GM12878 (cell line): ENCODE data around the gene PDGFA.

Experiments
- CHD1 ChIP-seq: IDR thresholded peaks from 2 replicates; pipeline ENCODE4 v1.6.1; 2012; ENCODE audit warnings: low read depth, low read length, improper control_type of control experiment
- CREB1 ChIP-seq: IDR thresholded peaks from 2 replicates; pipeline ENCODE4 v1.6.1; 2012; ENCODE audit warnings: low read depth, mild to moderate bottlenecking, inconsistent platforms
- CTCF ChIP-seq, 3 experiments: IDR thresholded peaks in 2 of 3; conservative IDR thresholded peaks in 1 of 3; 2 replicates each; pipeline ENCODE4 v1.5.1; 2011; ENCODE audit warnings: low read depth in 3 of 3, low read length in 3 of 3, mild to moderate bottlenecking in 3 of 3, control low read depth in 2 of 3, moderate library complexity in 2 of 3, inconsistent platforms in 1 of 3, mixed read lengths in 1 of 3; ENCODE audit not compliant: control insufficient read depth in 2 of 3, insufficient read depth in 1 of 3; ENCODE audit errors: extremely low read depth in 1 of 3
- EZH2 ChIP-seq: IDR thresholded peaks from 2 replicates; pipeline ENCODE4 v1.6.1; 2012; ENCODE audit warnings: low read depth, mild to moderate bottlenecking, control low read depth, inconsistent platforms, low read length, borderline replicate concordance; ENCODE audit not compliant: control insufficient read depth
- POLR2AphosphoS5 ChIP-seq: IDR thresholded peaks from 2 replicates; pipeline ENCODE4 v1.6.1; 2011; ENCODE audit warnings: mild to moderate bottlenecking, low read length, inconsistent platforms
- RELA ChIP-seq: fragments of 450-650 bp; IDR thresholded peaks from 2 replicates; pipeline ENCODE4 v1.8.0; 2014; ENCODE audit warnings: borderline replicate concordance; ENCODE audit not compliant: partially characterized antibody
- REST ChIP-seq: IDR thresholded peaks from 2 replicates; pipeline ENCODE4 v1.6.1; 2012; ENCODE audit warnings: mild to moderate bottlenecking, low read depth, low read length
- TCF12 ChIP-seq: IDR thresholded peaks from 2 replicates; pipeline ENCODE4 v1.6.1; 2011; ENCODE audit warnings: low read depth, mild to moderate bottlenecking, low read length
- YY1 ChIP-seq: IDR thresholded peaks from 2 replicates; pipeline ENCODE4 v1.6.1; 2011; ENCODE audit warnings: low read depth, mild to moderate bottlenecking, low read length
- ZBED1 ChIP-seq: IDR thresholded peaks from 2 replicates; pipeline ENCODE4 v1.6.1; 2016; ENCODE audit warnings: borderline replicate concordance
- ZNF24 ChIP-seq: fragments of 450-650 bp; IDR thresholded peaks from 2 replicates; pipeline ENCODE4 v1.6.1; 2017; ENCODE audit warnings: antibody characterized with exemption, mild to moderate bottlenecking
- ZNF274 ChIP-seq: IDR thresholded peaks from one replicate; pipeline ENCODE4 v1.8.0; 2011; ENCODE audit not compliant: insufficient read length, insufficient read depth

- TF ChIP-seq CREB1 = no peak
- TF ChIP-seq CTCF (IDR thresholded peaks at IDR 0.05 in 2 of 3, conservative IDR thresholded peaks at IDR 0.05 in 1 of 3; ENCODE audit: control insufficient read depth in 2 of 3, extremely low read depth in 1 of 3, insufficient read depth in 1 of 3, low read depth in 3 of 3, low read length in 3 of 3) = no peak
- no peak for TF ChIP-seq POLR2AphosphoS5
- no peak for TF ChIP-seq ZBED1
- TF ChIP-seq TCF12 = no peak
- no peak for TF ChIP-seq YY1
- no peak for TF ChIP-seq RELA
- TF ChIP-seq CHD1 = no peak
- no peak for TF ChIP-seq EZH2
- TF ChIP-seq ZNF274 = no peak
- TF ChIP-seq REST = no peak
- TF ChIP-seq ZNF24 = no peak
These were observed 24.9 kb upstream of the PDGFA start for GRCh38 chr7:544338-545221.
